Breast epithelium (tissue), 4 donors: ENCODE data around the gene TAAR9. TPM values are rescaled to one million over a fixed set of nuclear protein-coding genes. Genes with fewer than 3 reads are reported as not detected.

ENCODE experiments used
- DNase-seq, 2 donors: peaks; one replicate each; pipeline ENCODE4 v3.0.0-alpha.2; 2019; ENCODE audit warnings: low spot score in 2 of 2
- H3K27ac ChIP-seq, 2 donors: fragments of 200-600 bp; sonication (generic) in 1 of 2; one replicate each; pipeline ENCODE4 v1.5.1; 2016 to 2019; ENCODE audit warnings: mild to moderate bottlenecking in 1 of 2
- H3K27me3 ChIP-seq, 2 donors: fragments of 200-600 bp; sonication (generic) in 1 of 2; one replicate each; pipeline versions ENCODE4 v1.5.1 to v1.6.0; 2017 to 2019; ENCODE audit warnings: control low read depth in 1 of 2, mild to moderate bottlenecking in 1 of 2
- H3K36me3 ChIP-seq: fragments of 200-600 bp; one replicate; pipeline ENCODE4 v1.5.1; 2019
- H3K4me1 ChIP-seq, 2 donors: fragments of 200-600 bp; sonication (generic); one replicate each; pipeline ENCODE4 v1.5.1; 2016 to 2019; ENCODE audit warnings: control low read depth in 1 of 2
- H3K4me3 ChIP-seq, 3 donors: fragments of 200-600 bp; sonication (generic); 1 replicate in 2 of 3; 2 replicates in 1 of 3; pipeline ENCODE4 v1.5.1; 2016 to 2019; ENCODE audit warnings: mild to moderate bottlenecking in 3 of 3, moderate library complexity in 2 of 3
- H3K9me3 ChIP-seq, 2 donors: fragments of 200-600 bp; sonication (generic) in 1 of 2; one replicate each; pipeline ENCODE4 v1.5.1; 2016 to 2019; ENCODE audit warnings: control low read depth in 1 of 2
- CTCF ChIP-seq, 3 donors: fragments of 450-650 bp; IDR thresholded peaks; one replicate each; pipeline ENCODE4 v1.5.1; 2016 to 2017; ENCODE audit warnings: antibody characterized with exemption in 3 of 3, mild to moderate bottlenecking in 3 of 3, moderate library complexity in 3 of 3
- POLR2A ChIP-seq: fragments of 450-650 bp; IDR thresholded peaks from one replicate; pipeline ENCODE4 v1.6.1; 2016; ENCODE audit warnings: antibody characterized with exemption, mild to moderate bottlenecking, moderate library complexity
- POLR2AphosphoS5 ChIP-seq, 3 donors: sonication (generic); formaldehyde crosslinking; IDR thresholded peaks; one replicate each; pipeline ENCODE4 v1.6.1; 2017; ENCODE audit warnings: antibody characterized with exemption in 3 of 3
- intact Hi-C: fragments of 100-400 bp; cut with DNase I; formaldehyde crosslinking; loops from one replicate; pipeline ENCODE4 v1.15.1; 2023; ENCODE audit warnings: low total_unique reads
- total RNA-seq, 3 donors: library from RNA; depleted of rRNA; stranded (reverse); fragments of >200 nt; gene quantifications; one replicate each; pipeline ENCODE4 v1.1.0, GENCODE V29; 2016

TAAR9 gene
- total RNA-seq: not detected

- Histone ChIP-seq H3K9me3 (no peaks in the 10 kb centered on the region), H3K27me3 (no peaks in the 10 kb centered on the region), H3K4me1 (no peaks in the 10 kb centered on the region), H3K27ac (no peak within 1 kb of the TSS), H3K4me3 (no peak within 1 kb of the TSS), H3K36me3 (no peaks in the 10 kb centered on the region)
- no peak for DNase-seq
- TF ChIP-seq POLR2A (no peak), CTCF (IDR thresholded peaks at IDR 0.05) (no peak), POLR2AphosphoS5 (IDR thresholded peaks at IDR 0.05) (no peak)
- intact Hi-C loops: loop anchor here (5.0 kb wide), 1 partner anchor 909 kb away; no protein-coding TSS in a partner anchor
Observed at GRCh38 chr6:132537977-132538376, at the start of gene TAAR9. Gene TAAR9, plus strand, starts transcription at chr6:132538277. Its CDS starts 13 bp downstream, at chr6:132538290.

GRCh38 chr6:132489376-132489775 is 48.7 kb upstream of the TAAR9 start:
- Histone ChIP-seq H3K9me3 (no peaks in the 10 kb centered on the region), H3K27me3 (no peaks in the 10 kb centered on the region), H3K4me1 (no peaks in the 10 kb centered on the region), H3K36me3 (no peaks in the 10 kb centered on the region), H3K27ac (no peak overlapping the region), H3K4me3 (no peak overlapping the region)
- no peak for TF ChIP-seq POLR2AphosphoS5 (IDR thresholded peaks at IDR 0.05)
- TF ChIP-seq POLR2A: no peak
- TF ChIP-seq CTCF (IDR thresholded peaks at IDR 0.05): no peak
- intact Hi-C loops: no loop called here
- no peak for DNase-seq

- intact Hi-C loops: no loop called here
- Histone ChIP-seq H3K27ac (peak overlapping the region in 1 of 2 donors; percentile 49), H3K4me3 (no peak overlapping the region), H3K4me1 (no peaks in the 10 kb centered on the region), H3K36me3 (no peaks in the 10 kb centered on the region), H3K27me3 (no peaks in the 10 kb centered on the region), H3K9me3 (no peaks in the 10 kb centered on the region)
- no peak for DNase-seq
- no peak for TF ChIP-seq CTCF (IDR thresholded peaks at IDR 0.05)
- no peak for TF ChIP-seq POLR2A
- no peak for TF ChIP-seq POLR2AphosphoS5 (IDR thresholded peaks at IDR 0.05)
Observed at GRCh38 chr6:132490024-132490423, 48.1 kb upstream of the TAAR9 start.

GRCh38 chr6:132490478-132491204 is 47.4 kb upstream of the TAAR9 start:
- no peak for TF ChIP-seq POLR2A
- no peak for TF ChIP-seq CTCF (IDR thresholded peaks at IDR 0.05)
- TF ChIP-seq POLR2AphosphoS5 (IDR thresholded peaks at IDR 0.05): no peak
- intact Hi-C loops: no loop called here
- H3K4me3 ChIP-seq: no peak overlapping the region
- peak overlapping the region in 1 of 2 donors; percentile 49 for H3K27ac ChIP-seq
- no peaks in the 10 kb centered on the region for H3K4me1 ChIP-seq
- H3K27me3 ChIP-seq: no peaks in the 10 kb centered on the region
- no peak for DNase-seq
- H3K36me3 ChIP-seq: no peaks in the 10 kb centered on the region
- H3K9me3 ChIP-seq: no peaks in the 10 kb centered on the region

GRCh38 chr6:132491303-132491702 is 46.8 kb upstream of the TAAR9 start:
- no peak for DNase-seq
- Histone ChIP-seq H3K4me3 (no peak overlapping the region), H3K27me3 (no peaks in the 10 kb centered on the region), H3K9me3 (no peaks in the 10 kb centered on the region), H3K4me1 (peaks cover 0 to 4% of the 10 kb centered on the region in 2 donors), H3K27ac (no peak overlapping the region), H3K36me3 (no peaks in the 10 kb centered on the region)
- intact Hi-C loops: no loop called here
- TF ChIP-seq CTCF (IDR thresholded peaks at IDR 0.05): no peak
- TF ChIP-seq POLR2AphosphoS5 (IDR thresholded peaks at IDR 0.05): no peak
- no peak for TF ChIP-seq POLR2A
